ENCODE data around the gene SERPINI1.

SERPINI1 gene

GRCh38 chr3:167872941-167873340 is 137.4 kb downstream of the SERPINI1 start:
- Histone ChIP-seq H3K9ac (ENCODE audit: low read depth in 1 of 2, low read length in 2 of 2) (no peak overlapping the region), H3K9me3 (ENCODE audit: control insufficient read depth in 2 of 2, low read length in 2 of 2) (no peaks in the 10 kb centered on the region), H3K27me3 (ENCODE audit: control insufficient read depth in 2 of 2, insufficient read depth in 2 of 2, low read length in 2 of 2) (no peaks in the 10 kb centered on the region), H3K4me1 (ENCODE audit: control insufficient read depth in 2 of 2, insufficient read depth in 2 of 2, low read length in 2 of 2) (no peaks in the 10 kb centered on the region), H3K36me3 (ENCODE audit: control insufficient read depth in 2 of 2, insufficient read depth in 2 of 2, low read length in 2 of 2) (no peaks in the 10 kb centered on the region), H3K27ac (ENCODE audit: low read depth in 2 of 2, low read length in 2 of 2) (no peak overlapping the region), H3K4me3 (ENCODE audit: low read length in 2 of 2) (no peak overlapping the region)

GRCh38 chr3:167874671-167875372 is 139.3 kb downstream of the SERPINI1 start:
- H3K27ac ChIP-seq (ENCODE audit: low read depth in 2 of 2, low read length in 2 of 2): no peak overlapping the region
- H3K9ac ChIP-seq (ENCODE audit: low read depth in 1 of 2, low read length in 2 of 2): no peak overlapping the region
- no peak overlapping the region for H3K4me3 ChIP-seq (ENCODE audit: low read length in 2 of 2)
- no peaks in the 10 kb centered on the region for H3K4me1 ChIP-seq (ENCODE audit: control insufficient read depth in 2 of 2, insufficient read depth in 2 of 2, low read length in 2 of 2)
- H3K36me3 ChIP-seq (ENCODE audit: control insufficient read depth in 2 of 2, insufficient read depth in 2 of 2, low read length in 2 of 2): no peaks in the 10 kb centered on the region
- H3K9me3 ChIP-seq (ENCODE audit: control insufficient read depth in 2 of 2, low read length in 2 of 2): no peaks in the 10 kb centered on the region
- H3K27me3 ChIP-seq (ENCODE audit: control insufficient read depth in 2 of 2, insufficient read depth in 2 of 2, low read length in 2 of 2): no peaks in the 10 kb centered on the region
